ENCODE measurements around the gene SCN1A. TPM values are rescaled to one million over a fixed set of nuclear protein-coding genes. Genes with fewer than 3 reads are reported as not detected.

Gene SCN1A
- total and polyA plus RNA-seq, 2 experiments from 2014 or later = under 0.01 TPM; not detected in 1

DNA sequence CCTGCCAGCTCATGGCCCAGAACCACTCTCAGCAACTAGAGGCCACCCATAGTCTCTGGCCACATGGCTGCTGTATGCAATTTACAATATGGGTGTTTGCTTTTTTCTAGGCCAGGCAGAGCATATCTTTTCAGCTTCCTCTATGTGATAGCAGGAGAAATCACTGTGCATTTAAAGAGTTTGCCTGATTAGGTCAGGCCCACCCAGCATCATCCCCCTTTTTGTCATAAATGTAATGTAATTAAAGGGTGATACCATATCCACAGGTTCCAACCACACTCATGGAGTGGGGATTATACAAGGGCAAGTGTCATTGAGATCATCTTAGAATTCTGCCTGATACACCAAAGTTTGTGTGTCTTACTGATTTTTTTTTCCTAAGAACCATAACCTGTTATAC, 102.5 kb downstream of the SCN1A start:
- Histone ChIP-seq H3K9me3 (ENCODE audit: low read depth) (no peaks in the 10 kb centered on the region), H3K4me3 (no peak overlapping the region), H3K4me1 (ENCODE audit: low read depth) (no peaks in the 10 kb centered on the region), H3K27me3 (no peaks in the 10 kb centered on the region), H3K27ac (no peak overlapping the region), H3K36me3 (no peaks in the 10 kb centered on the region)
- DNase-seq (ENCODE audit: low read depth in 1 of 2, low spot score in 1 of 2) = no peak
- TF ChIP-seq, protein P1, sequence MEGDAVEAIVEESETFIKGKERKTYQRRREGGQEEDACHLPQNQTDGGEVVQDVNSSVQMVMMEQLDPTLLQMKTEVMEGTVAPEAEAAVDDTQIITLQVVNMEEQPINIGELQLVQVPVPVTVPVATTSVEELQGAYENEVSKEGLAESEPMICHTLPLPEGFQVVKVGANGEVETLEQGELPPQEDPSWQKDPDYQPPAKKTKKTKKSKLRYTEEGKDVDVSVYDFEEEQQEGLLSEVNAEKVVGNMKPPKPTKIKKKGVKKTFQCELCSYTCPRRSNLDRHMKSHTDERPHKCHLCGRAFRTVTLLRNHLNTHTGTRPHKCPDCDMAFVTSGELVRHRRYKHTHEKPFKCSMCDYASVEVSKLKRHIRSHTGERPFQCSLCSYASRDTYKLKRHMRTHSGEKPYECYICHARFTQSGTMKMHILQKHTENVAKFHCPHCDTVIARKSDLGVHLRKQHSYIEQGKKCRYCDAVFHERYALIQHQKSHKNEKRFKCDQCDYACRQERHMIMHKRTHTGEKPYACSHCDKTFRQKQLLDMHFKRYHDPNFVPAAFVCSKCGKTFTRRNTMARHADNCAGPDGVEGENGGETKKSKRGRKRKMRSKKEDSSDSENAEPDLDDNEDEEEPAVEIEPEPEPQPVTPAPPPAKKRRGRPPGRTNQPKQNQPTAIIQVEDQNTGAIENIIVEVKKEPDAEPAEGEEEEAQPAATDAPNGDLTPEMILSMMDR (IDR thresholded peaks at IDR 0.05; ENCODE audit: low read depth, low read length) = no peak

DNA sequence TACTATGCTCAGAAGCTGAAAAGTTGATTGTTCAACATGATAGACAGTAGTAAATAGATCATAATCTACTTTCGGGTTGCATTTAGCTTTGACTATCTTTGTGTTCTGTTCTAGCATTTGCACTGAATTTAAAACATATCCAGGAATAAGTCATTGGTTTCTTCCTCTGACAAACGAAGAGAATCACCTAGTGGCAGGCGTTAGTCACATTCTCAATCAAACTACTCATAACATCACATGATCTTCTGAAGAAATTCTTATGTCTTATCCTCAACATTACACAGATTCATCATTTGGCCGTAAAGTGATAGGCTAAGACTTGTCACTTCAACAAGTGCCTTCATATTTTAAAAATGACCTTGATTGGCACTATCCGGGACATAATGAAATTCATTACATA, 110.6 kb downstream of the SCN1A start:
- Histone ChIP-seq H3K27ac (no peak overlapping the region), H3K9me3 (ENCODE audit: low read depth) (no peaks in the 10 kb centered on the region), H3K4me3 (no peak overlapping the region), H3K27me3 (peaks cover 3% of the 10 kb centered on the region), H3K36me3 (no peaks in the 10 kb centered on the region), H3K4me1 (ENCODE audit: low read depth) (no peaks in the 10 kb centered on the region)
- TF ChIP-seq, protein P1 (IDR thresholded peaks at IDR 0.05; ENCODE audit: low read depth, low read length) = no peak
- no peak for DNase-seq (ENCODE audit: low read depth in 1 of 2, low spot score in 1 of 2)

DNA sequence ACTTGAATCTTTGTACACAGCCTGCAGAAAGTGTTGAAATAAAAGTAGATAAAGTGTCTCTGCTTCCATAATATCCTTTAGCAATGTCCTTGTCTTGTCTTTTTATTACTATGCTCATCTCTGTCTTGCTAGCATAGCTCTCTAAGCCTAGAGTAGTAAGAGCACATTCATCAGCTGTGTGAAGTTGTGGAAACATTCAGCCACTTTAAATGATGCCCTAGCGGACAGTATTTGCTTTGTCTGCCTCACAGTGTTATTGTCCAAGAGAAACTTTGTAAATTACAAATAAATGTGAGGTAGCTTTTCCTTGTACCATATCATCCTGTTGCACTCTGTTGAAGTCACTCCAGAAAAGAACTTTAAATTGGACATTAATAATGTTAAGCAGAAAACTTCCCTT, 113.9 kb downstream of the SCN1A start:
- H3K9me3 ChIP-seq (ENCODE audit: low read depth) = no peaks in the 10 kb centered on the region
- no peak overlapping the region for H3K4me3 ChIP-seq
- no peaks in the 10 kb centered on the region for H3K36me3 ChIP-seq
- H3K27ac ChIP-seq = no peak overlapping the region
- TF ChIP-seq, protein P1 (IDR thresholded peaks at IDR 0.05; ENCODE audit: low read depth, low read length) = no peak
- H3K27me3 ChIP-seq = peaks cover 3% of the 10 kb centered on the region
- no peak for DNase-seq (ENCODE audit: low read depth in 1 of 2, low spot score in 1 of 2)
- no peaks in the 10 kb centered on the region for H3K4me1 ChIP-seq (ENCODE audit: low read depth)

DNA sequence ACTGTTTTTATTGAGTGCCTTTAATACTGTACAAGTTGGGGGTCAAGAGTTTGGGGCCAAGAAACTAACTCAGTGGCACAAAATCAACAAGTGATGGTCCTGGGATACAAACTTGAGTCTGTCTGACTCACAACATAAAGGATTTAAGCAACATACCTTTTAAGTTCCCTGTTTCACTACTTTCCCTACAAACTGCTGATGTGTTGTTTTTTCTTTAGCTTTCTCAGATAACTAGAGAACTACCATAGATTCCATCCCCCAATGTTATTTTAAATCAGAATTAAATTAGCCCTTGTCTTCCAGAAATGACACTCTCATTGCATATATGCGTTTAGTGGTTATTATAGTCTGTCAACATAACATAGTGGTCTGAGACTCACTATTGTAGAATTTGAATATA, 116.2 kb downstream of the SCN1A start:
- no peaks in the 10 kb centered on the region for H3K36me3 ChIP-seq
- no peak overlapping the region for H3K4me3 ChIP-seq
- H3K27ac ChIP-seq = no peak overlapping the region
- H3K27me3 ChIP-seq = peaks cover 3% of the 10 kb centered on the region
- H3K4me1 ChIP-seq (ENCODE audit: low read depth) = no peaks in the 10 kb centered on the region
- H3K9me3 ChIP-seq (ENCODE audit: low read depth) = no peaks in the 10 kb centered on the region
- TF ChIP-seq, protein P1 (IDR thresholded peaks at IDR 0.05; ENCODE audit: low read depth, low read length) = no peak
- no peak for DNase-seq (ENCODE audit: low read depth in 1 of 2, low spot score in 1 of 2)

DNA sequence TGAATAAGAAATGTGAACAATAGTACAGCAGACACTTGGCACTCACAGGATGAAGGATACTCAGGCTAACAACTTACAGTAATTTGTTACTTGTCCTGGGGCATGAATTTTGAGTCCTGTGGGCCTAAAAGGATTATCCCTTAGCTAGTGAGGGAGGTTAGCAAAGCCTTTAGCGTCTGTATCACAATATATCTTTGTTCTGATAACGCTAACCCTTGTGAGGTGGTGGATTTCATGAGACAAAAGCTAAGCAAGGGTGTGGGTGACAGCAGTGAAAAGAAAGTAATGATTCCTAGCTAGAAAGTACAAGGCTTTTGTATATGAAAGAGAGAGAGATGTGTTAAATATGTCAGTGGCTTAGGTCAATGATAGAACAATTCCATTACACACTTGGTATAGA, 127.4 kb downstream of the SCN1A start:
- TF ChIP-seq, protein P1 (IDR thresholded peaks at IDR 0.05; ENCODE audit: low read depth, low read length) = no peak
- H3K36me3 ChIP-seq = no peaks in the 10 kb centered on the region
- DNase-seq (ENCODE audit: low read depth in 1 of 2, low spot score in 1 of 2) = no peak

DNA sequence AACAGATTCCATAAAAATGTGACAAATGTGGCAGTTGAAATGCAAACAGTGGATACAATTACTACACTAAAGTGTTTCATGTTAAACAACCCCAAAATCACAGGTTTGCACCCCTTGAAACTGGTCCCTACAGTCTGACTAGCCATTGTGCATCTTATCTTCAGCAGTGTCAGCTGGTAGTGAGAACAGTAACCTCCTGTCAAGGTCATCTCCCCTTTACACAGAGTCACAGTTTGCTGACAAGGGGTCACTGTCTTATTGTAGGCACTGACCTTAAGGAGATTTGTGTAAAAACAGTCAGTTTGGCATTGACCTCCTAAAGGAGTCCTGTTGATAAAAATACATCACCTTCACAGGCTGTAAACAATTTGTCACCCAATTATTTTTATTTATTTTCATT, 137.0 kb downstream of the SCN1A start:
- H3K27ac ChIP-seq = no peak overlapping the region
- TF ChIP-seq, protein P1 (IDR thresholded peaks at IDR 0.05; ENCODE audit: low read depth, low read length) = no peak
- no peaks in the 10 kb centered on the region for H3K9me3 ChIP-seq (ENCODE audit: low read depth)
- H3K27me3 ChIP-seq = no peaks in the 10 kb centered on the region
- H3K36me3 ChIP-seq = no peaks in the 10 kb centered on the region
- H3K4me1 ChIP-seq (ENCODE audit: low read depth) = no peaks in the 10 kb centered on the region
- no peak overlapping the region for H3K4me3 ChIP-seq
- DNase-seq (ENCODE audit: low read depth in 1 of 2, low spot score in 1 of 2) = no peak

More for the DNA sequence above, 127.4 kb downstream of the SCN1A start:
- H3K27me3 ChIP-seq = no peaks in the 10 kb centered on the region
- no peak overlapping the region for H3K4me3 ChIP-seq
- no peak overlapping the region for H3K27ac ChIP-seq
- H3K4me1 ChIP-seq (ENCODE audit: low read depth) = no peaks in the 10 kb centered on the region
- no peaks in the 10 kb centered on the region for H3K9me3 ChIP-seq (ENCODE audit: low read depth)
